Fibroblast of skin of left biceps (primary cell): ENCODE results near the gene UBE2J2.

Experiments used
- DNase-seq, 2 experiments: peaks; one replicate each; pipeline ENCODE4 v3.0.0-alpha.2; 2013; ENCODE audit warnings: low read depth in 2 of 2

Gene UBE2J2

DNA sequence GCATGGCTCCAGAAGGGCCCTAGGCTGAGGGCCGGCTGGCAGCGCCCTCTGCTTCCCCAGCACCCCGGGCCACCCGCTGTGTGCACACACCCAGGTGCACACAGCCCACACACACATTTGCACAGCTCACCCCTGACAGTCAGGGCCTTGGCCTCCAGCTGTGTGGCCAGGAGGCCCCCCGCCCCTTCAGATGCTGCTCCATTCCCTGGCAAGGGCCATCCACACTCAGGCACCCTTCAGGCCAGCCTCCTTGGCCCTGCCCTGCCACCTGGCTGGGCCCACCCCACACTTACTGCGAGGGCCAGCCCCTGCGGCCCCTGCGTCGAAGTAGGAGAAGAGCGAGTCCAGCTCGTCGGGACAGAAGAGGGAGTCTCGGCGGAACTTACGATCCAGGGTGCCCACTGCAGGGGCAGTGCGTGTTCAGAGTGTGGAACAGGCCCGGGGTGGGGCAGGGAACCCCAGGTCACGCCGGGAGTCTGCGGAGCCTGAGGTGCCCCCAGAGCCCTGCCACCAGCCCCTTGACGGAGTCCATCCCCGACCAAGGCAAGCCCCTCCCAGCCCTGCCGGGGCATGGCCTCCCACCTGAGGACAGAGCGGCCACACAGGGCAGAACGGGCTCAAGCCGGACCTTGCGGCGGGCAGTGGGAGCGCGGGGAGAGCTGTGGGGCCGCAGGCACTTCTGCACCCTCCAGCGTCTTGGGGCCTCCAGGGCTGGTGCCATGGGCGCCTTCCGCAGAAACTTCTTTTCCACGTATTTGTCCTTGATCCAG is 21.7 kb upstream of the UBE2J2 start:
- DNase-seq, result no peak

DNA sequence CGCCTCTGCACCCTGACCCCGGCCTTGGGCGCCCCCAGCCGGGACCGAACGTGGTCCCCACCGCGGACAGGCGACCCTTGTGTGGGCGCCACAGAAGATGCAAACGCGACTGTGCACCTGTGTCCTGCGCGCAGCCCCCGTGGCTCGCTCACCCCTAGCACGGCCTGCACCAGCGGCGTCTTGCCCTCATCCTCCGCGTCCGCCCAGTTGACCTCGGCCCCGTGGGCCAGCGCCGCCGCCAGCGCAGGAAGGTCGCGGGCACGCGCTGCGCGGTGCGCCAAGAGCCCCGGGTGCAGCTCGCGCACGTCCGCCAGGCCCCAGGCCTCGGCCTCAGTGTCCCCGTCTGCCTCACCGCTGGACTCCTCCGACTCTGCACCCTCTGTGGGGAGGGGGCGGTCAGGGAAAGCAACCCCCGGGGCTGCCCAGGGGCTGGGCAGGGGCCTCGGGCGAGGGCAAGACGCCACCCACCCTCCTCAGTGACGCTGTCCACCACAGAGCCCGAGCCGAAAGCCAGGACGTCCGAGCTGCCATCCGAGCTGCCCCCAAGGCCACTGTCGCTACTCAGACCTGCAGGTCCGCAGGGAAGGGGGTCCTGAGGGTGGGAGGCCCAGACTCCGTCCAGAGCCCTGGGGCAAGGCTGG is 20.7 kb upstream of the UBE2J2 start:
- no peak for DNase-seq

- DNase-seq, result no peak
Measured at GRCh38 chr1:1293263-1294249, 19.9 kb upstream of the UBE2J2 start.

DNA sequence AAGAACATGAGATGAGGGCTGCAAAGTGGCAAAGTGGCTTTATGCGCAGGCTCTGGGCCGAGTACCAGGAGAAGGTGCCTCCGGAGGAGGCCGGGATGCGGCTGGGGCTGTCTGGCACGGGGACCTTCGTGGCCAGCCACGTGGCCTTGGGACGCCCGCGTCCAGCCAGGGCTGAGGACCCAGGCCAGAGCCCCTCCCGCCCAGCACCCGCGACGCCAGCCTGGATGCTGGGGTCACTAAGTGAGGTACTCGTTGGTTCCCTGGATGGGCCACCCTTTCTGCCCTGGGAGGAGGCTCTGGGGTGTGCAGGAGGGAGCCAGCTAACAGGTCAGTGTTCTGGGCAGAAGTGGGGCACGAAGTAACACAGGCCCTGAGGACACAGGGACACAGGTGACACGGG is 19.2 kb upstream of the UBE2J2 start:
- DNase-seq, result no peak

- no peak for DNase-seq
Measured at GRCh38 chr1:1292442-1292779, 18.8 kb upstream of the UBE2J2 start.

DNA sequence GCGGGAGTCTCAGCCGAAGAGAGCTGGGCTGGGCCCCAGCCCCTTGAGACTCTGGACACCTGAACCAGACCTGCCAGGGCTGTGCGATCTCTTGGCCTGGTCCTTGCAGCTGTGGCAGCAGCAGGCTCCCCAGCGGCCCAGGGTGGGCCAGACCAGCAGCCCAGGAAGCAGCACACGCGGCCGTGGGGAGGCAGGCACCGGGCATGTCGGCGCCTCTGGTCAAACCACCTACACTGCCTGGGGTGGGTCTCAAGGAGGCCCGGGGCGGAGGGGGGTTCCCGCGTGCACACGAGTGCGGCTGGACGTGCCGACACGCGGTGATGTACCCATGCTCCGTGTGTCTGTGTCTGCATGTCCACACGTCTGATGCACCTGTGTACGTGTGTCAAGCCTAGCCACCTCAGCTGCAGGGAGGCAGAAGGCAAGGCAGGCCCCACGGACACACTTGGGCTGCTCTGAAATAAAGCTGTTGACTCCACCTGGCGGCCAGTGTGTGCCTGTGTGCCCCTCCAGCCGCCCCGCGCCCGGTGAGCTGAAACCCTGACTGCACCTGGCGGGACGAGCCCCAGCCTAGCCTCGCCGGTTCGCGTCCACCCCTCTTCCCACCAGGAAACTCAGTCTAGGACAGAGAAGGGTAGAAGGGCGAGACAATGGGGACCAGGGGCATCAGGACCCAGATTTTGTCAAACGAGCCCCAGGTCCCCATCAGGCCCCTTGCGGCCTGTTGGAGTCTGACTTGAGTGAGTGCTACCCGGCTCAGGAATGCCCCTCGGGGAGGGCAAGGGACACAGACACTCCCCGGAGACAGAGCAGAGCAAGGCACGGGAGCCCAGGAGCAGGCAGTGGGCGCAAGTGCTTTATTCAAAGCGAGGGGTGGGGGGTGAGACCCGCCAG is 18.1 kb upstream of the UBE2J2 start:
- no peak for DNase-seq

DNA sequence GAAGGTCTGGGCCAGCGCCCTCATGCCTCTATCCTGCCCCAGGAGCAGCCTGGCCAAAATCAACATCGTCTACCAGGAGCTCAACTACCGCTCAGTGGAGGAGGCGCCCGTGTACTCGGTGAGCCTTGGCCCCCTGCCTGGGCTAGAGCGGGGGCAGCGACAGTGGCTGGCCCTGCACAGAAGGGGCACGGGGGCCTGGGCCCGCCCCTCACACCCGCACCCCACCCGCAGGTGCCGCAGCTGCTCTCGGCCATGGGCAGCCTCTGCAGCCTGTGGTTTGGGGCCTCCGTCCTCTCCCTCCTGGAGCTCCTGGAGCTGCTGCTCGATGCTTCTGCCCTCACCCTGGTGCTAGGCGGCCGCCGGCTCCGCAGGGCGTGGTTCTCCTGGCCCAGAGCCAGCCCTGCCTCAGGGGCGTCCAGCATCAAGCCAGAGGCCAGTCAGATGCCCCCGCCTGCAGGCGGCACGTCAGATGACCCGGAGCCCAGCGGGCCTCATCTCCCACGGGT is 17.4 kb upstream of the UBE2J2 start:
- no peak for DNase-seq

DNA sequence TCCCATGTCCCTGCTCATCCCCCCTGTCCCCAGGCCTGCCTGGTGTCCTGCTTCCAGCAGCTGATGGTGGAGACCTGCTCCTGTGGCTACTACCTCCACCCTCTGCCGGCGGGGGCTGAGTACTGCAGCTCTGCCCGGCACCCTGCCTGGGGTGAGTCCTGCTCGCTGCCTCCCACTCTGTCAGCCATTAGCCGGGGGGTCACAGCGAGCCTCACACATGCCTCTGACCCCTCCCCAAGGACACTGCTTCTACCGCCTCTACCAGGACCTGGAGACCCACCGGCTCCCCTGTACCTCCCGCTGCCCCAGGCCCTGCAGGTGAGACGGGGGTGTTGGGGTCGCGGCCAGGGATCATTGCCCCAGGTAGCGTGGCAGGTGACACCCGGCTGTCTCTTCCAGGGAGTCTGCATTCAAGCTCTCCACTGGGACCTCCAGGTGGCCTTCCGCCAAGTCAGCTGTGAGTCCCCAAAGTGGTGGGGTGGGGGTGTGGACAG is 16.6 kb upstream of the UBE2J2 start:
- DNase-seq, result no peak

DNA sequence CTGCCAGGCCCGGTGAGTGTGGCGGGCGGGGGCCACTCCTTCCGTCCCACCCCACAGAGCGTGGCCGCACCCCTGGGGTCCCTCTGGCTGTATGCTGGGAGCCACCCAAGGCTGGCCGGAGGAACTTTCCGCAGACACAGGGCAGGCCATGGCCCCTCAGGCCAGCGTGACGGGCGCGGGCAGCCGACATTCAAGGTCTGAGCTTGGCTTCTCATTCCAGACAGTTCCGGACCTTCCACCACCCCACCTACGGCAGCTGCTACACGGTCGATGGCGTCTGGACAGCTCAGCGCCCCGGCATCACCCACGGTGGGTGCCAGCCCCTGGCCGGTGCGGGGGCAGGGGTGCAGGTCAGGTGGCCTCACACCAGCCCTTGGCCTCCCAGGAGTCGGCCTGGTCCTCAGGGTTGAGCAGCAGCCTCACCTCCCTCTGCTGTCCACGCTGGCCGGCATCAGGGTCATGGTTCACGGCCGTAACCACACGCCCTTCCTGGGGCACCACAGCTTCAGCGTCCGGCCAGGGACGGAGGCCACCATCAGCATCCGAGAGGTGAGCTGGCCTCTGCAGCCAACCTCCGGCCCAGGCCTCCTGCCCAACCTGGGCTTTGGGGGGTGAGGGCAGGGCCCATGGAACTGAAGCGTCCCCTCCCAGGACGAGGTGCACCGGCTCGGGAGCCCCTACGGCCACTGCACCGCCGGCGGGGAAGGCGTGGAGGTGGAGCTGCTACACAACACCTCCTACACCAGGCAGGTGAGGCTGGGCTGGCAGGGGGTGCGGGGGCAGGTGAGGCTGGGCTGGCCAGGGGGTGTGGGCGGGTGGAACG is 13.8 kb upstream of the UBE2J2 start:
- no peak for DNase-seq

DNA sequence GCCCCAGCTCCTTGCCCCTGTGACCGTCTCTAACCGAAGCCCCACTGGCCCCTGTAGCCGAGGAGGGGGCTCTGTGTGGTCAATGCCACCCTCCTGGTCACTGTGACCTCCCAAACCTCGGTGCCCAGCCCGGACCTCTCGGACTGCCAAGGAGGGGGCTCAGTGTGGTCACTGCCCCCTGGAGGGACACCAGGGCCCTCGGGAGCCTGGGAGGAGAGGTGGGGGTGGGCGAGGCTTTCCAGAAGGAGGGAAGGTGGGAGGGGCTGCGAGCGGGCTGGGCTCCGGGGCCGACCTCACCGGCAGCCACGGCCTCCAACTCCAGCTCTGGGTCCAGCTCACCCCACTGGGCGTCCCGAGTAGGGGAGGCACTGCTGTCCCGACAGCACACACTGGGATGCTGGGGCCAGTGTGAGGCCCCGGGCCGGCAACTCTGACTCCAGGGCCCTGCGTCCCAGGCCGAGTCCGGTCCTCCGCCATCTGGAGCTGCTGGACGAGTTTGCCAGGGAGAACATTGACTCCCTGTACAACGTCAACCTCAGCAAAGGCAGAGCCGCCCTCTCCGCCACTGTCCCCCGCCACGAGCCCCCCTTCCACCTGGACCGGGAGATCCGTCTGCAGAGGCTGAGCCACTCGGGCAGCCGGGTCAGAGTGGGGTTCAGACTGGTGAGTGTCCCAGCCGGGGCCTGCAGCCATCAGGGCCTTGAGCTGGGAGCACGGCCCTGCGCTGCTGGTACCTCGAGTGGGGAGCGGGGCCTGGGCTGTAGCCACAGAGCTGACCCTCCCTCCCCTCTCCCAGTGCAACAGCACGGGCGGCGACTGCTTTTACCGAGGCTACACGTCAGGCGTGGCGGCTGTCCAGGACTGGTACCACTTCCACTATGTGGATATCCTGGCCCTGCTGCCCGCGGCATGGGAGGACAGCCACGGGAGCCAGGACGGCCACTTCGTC is 12.9 kb upstream of the UBE2J2 start:
- no peak for DNase-seq

DNA sequence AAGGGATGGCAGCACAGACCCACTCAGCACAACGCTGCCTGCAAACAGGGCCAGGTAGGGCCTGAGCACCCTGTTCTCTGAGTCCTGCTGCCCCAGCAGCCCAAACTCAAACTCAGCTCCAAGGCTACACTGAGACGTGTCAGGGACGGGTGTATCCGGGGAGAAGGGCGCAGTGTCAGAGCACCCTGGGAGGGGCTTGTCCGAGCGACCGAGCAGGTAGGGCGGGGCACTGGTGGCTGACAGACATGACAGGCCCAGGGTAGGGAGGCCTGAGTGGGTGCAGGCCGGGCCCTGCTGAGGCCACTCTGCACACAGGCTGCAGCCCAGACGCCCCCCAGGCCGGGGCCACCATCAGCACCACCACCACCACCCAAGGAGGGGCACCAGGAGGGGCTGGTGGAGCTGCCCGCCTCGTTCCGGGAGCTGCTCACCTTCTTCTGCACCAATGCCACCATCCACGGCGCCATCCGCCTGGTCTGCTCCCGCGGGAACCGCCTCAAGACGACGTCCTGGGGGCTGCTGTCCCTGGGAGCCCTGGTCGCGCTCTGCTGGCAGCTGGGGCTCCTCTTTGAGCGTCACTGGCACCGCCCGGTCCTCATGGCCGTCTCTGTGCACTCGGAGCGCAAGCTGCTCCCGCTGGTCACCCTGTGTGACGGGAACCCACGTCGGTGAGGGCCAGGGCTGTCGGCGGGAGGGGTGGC is 12.1 kb upstream of the UBE2J2 start:
- DNase-seq, result no peak

DNA sequence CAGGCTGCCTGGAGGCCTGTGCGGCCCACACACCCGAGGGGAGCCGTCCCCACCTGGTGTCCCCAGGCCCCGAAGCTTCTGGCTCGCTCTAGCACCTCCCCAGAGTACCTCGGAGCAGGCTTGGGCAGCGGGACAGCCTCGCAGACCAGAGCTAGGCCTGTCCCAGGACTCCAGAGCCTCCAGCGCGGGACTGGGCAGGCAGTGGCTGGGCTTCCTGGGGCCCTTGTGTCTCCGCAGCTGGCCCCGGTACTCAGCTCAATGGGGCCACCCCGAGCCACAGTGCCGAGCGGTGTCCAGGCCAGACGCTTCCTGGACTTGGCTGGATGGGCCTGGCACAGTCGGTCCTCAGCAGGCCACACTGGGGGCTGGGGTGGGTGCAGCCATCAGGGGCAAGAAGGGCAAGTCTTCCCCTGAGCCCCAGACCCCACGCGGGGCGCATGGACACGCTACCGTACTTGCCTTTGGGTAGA is 11.5 kb upstream of the UBE2J2 start:
- no peak for DNase-seq

DNA sequence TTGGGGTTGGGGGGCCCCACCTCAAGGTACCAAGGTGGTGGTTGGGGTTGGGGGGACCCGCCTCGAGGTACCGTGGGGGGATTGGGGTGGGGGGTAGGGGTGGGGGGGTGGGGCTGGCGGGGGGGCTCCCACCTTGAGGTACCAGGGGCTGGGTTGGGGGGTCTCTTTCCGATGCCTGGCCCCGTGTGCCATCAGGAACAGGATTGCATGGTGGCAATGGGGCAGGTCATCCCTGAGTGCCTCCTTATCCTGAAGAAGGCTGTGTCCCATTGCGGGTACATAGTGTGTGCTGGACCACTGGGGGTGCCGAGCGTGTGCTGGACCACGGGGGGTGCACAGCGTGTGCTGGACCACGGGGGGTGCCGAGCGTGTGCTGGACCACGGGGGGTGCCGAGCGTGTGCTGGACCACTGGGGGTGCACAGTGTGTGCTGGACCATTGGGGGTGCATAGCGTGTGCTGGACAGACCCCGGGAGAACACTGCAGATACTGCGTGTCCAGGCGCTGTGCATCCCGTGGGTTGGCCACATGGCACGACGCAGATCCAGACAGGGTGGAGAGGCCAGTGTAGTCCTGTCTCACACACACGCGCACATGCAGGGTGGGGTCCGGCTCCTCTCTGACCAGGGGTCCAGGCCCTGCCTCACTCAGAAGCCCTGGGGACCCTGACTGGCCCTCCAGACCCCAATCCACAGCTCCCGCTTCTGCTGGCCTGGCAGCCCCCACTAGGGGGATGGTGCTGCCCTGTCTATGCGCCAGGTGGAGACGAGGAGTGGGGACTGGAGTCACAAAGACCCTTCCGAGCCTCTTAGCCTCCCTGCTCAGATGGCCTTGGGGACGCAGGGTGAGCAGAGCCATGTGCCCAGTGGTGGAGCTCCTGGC is 10.8 kb upstream of the UBE2J2 start:
- no peak for DNase-seq

- no peak for DNase-seq
Measured at GRCh38 chr1:1283821-1284220, 10.2 kb upstream of the UBE2J2 start.

- no peak for DNase-seq
Measured at GRCh38 chr1:1282998-1283397, 9.3 kb upstream of the UBE2J2 start.

DNA sequence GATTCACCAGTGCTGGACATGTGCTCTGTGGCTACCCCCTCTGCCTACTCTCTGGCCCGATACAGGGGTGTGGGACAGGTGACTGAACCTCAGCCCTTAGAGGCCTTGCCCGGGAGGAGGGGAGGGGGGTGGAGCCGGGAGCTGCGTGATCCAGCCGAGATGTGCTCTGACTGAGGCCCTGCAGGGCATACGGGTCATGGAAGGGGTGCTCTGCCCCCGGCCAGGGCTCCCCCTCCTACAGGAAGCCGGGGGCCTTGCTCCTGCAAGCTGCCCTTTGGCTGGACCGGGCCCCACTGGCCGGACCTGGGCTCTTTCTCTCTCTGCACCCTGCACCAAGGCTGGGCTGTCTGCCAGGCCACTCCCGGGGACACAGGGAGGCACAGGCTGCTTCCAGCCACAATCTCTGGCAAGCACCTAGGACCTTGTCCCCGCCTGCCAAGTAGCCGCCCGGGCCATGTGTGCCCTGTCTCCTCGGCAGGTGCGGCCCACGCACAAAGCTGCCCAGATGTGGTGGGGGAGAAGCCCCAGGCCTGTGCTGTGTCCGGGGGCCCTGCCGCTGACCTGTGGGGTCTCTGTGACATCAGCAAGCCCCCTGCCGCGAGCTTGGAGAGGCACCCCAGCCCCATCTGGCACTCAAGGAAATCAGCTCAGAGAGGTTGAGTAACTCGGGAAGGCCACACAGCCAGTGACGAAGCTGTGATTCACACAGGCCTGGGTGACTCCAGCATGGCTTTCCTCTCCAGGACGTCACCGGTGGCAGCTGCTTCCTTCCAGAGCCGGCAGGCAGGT is 8.1 kb upstream of the UBE2J2 start:
- DNase-seq, result no peak
